Right renal cortex interstitium (tissue), 3 donors: Measurements from ENCODE around the gene BLTP3B. TPM values are rescaled to one million over a fixed set of nuclear protein-coding genes. Genes with fewer than 3 reads are reported as not detected.

Experiments used
- DNase-seq, 3 donors: peaks; one replicate each; pipeline ENCODE4 v3.0.0-alpha.2; 2013; ENCODE audit warnings: low read depth in 3 of 3, low spot score in 2 of 3
- polyA plus RNA-seq, 3 donors: library from polyadenylated mRNA; unstranded; fragments of 120-200 nt; gene quantifications; one replicate each; pipeline ENCODE4 v1.2.1, GENCODE V29; 2013; ENCODE audit not compliant: insufficient read length in 3 of 3

Gene BLTP3B
- polyA plus RNA-seq, 3 donors, result 23.7 to 26.7 (median 24.4) TPM

DNA sequence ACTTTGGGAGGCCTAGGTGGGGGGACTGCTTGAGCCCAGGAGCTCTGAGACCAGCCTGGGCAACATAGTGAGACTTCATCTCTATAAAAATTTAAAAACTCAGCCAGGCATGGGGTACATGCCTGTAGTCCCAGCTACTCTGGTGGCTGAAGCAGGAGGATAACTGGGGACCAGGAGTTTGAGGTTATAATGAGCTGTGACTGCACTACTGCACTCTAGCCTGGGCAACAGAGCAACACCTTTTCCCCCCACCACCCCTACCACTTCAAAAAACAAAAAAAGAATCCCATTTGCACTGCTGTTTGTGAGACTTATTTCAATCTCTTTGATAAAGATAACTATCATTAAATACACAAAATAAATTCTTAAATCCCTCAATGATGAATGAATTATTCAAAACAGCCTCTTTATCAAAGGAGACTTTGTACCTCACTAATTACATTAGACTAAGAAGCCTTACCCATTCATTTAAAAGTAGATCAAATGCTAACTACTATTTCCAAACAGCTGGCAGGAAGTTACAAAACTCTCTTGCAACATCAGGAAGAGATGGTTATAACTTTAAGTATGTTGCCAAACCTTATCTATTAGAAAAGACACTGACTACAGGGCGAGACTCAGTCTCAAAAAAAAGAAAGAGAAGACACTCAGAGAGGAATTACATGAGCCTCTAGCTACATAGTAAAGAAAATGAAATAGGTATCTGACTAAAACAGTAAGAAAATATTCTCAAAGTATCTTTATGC lies 14.7 kb downstream of the BLTP3B start:
- DNase-seq, result no peak

DNA sequence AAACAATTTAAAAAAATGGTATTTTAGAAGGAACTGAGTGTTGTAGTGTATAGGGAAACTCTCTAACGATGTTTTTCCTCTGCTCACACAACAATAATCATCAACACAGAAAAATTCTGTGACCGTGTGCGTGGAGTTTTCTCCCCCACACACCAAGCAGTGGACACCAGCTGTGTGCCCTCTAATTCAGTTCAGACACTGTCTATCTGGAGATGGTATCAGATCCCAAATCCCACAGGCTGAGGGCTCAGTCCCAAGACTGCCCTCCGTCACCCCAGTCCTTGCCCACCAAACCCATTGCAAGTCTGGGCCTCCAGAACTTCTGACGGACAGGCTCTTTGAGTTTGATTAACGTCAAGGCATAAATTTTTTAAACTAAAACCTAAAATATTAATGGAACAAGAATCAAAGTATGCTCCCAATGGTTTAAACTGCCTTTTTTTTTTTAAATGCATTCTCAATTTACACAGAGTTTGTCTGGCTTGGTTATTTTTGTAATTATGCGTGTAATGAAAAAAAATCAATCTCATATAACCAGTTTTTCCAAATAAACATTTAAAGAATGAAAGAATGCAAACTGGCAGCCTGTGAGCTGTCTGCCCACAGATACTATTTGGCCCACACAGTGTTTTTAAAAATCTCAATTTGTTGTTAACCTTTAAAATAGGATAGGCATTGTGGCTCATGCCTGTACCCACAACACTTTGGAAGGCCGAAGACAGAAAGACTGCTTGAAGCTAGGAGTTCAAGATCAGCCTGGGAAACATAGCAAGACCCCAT lies 19.2 kb downstream of the BLTP3B start:
- DNase-seq, result no peak

DNA sequence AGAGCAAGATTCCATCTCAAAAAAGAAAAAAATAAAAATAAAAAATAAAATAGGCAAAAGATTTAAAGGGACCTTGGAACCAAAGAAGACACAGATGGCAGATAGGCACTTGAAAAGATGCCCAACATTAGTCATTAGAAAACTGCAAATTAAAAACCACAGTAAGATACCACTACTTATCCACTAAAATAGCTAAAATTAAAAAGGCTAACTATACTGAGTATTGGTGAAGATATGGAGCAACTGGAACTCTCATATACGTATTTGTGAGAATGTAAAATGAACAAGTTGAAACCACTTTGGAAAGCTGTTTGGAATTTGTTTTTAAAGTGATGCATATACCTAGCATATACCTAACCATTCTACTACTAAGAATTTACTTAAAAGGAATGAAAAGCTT lies 22.3 kb downstream of the BLTP3B start:
- no peak for DNase-seq

DNA sequence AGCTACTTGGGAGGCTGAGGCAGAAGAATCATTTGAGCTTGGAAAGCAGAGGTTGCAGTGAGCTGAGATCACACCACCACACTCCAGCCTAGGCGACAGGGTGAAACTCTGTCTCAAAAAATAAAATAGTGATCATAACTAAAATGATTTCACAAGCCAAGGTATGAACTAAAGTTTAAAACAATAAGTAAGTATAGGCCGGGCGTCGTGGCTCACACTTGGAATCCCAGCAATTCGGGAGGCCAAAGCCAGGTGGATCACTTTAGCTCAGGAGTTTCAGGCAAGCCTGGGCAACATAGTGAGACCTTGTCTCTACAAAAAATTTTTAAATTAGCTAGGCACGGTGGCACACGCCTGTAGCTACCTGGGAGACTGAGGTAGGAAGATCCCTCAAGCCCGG lies 27.4 kb downstream of the BLTP3B start:
- DNase-seq, result no peak

DNA sequence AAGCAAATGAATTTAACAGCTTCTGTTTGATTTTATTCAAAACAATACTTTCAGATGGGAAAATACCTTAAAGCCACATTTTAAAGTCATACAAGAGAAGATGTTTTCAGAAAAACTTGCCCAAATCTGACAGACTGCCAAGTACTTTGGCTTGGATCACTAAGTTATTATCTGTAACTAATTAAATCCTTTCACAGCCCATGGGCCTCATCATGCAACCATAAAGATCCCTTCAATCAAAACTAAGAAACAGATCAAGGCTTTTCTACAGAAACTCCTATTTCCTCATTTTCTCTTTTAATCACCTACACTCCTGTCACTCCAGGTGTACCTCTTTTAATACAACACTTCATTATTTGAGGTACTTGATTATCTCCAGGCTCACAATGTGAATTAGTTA lies 28.1 kb downstream of the BLTP3B start:
- no peak for DNase-seq

DNA sequence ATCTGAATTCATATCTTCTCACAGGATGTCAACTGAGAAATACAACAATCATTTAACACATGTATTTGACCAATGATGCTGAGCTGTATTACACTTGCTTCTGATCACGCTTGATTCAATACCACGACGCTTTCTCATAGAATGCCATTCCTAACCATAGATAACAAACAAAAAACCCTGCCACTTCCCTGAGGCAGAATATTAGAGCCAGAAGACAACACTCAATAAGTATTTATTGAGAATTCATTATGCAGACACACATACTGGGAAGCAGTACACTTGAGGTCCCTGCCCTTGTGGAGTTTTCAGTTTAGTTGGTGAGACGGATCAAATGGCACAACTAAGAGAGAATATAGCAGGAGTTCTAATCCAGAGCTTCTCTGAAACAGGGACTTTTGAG lies 32.4 kb downstream of the BLTP3B start:
- DNase-seq, result no peak

DNA sequence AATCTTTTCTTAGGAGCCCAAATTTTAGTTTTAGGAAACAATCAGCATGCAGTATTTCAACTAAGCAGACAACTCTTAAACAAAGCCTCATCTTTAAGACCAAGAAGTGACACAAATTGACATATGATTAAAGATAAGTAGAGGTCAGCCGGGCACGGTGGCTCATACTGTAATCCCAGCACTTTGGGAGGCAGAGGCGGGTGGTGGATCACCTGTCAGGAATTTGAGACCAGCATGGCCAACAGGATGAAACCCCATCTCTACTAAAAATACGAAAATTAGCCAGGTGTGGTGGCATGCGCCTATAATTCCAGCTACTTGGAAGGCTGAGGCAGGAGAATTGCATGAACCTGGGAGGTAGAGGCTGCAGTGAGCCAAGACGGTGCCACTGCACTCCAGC lies 35.8 kb downstream of the BLTP3B start:
- no peak for DNase-seq

DNA sequence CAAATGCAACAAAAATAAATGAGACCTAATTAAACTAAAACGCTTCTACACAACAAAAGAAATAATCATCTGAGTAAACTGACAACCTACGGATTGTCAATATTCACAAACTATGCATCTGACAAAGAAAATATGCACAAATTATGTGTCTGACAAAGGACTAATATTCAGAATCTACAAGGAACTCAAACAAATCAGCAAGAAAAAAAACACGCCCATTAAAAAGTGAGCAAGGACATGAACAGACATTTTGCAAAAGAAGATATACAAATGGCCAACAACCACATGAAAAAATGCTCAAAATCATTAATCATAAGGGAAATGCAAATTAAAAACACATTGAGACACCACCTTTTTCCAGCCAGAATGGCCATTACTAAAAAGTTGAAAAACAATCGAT lies 37.0 kb downstream of the BLTP3B start:
- DNase-seq, result no peak

DNA sequence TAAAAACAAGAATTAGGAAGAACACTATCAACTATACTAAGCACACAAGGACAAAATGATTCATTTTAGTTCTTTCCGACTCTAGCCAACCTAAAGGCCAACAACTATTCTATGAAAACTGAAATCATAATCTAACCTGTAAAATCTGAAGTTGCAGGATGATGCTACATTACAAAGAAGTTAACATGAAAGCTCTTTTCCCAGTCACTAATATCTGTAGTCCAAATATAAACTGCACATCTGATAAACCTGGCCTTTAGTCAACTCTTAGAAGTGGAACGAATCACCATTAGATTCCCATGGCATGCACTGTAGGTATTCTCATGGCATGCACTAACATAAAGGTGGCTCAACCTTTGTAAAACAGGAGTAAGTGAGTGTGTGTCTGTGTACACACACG lies 41.7 kb downstream of the BLTP3B start:
- no peak for DNase-seq

Other genes with a start within 250 kb of the BLTP3B start
- gene ANKS1B, start 157.9 kb downstream of the BLTP3B start, polyA plus RNA-seq, result 1 to 10 TPM; 3.8 to 4.8 (median 4.3) TPM
- gene ACTR6, start 57.9 kb upstream of the BLTP3B start, polyA plus RNA-seq, result 10 to 100 TPM; 37.6 to 43.0 (median 42.9) TPM
- gene DEPDC4, start 124.2 kb upstream of the BLTP3B start, polyA plus RNA-seq, result 1 to 10 TPM; 5.2 to 5.6 (median 5.3) TPM
- gene SCYL2, start 124.3 kb upstream of the BLTP3B start, polyA plus RNA-seq, result 10 to 100 TPM; 52.8 to 55.6 (median 54.7) TPM
- gene SLC17A8, start 214.2 kb upstream of the BLTP3B start, polyA plus RNA-seq, result under 1 TPM; 0.24 to 0.53 (median 0.32) TPM